Measurements from ENCODE around the gene FITM1. TPM values are rescaled to one million over a fixed set of nuclear protein-coding genes. Genes with fewer than 3 reads are reported as not detected.

Gene FITM1
- total RNA-seq, 1 experiment from 2014 or later = 0.72 TPM

GRCh38 chr14:24115422-24116127 is 14.9 kb upstream of the FITM1 start:
- Histone ChIP-seq H4K20me1 (ENCODE audit: control insufficient read depth, insufficient read depth, insufficient read length) (no peaks in the 10 kb centered on the region), H2BK12ac (ENCODE audit: insufficient read length, low read depth, low read length) (no peak overlapping the region), H3K14ac (ENCODE audit: insufficient read depth, low read length) (no peak overlapping the region), H3K4me1 (ENCODE audit: insufficient read depth, low read length) (no peaks in the 10 kb centered on the region), H2AK5ac (ENCODE audit: insufficient read length, low read length) (no peak overlapping the region), H3T11ph (ENCODE audit: low read length) (no peak overlapping the region), H3K9me3 (ENCODE audit: control insufficient read depth, low read depth, low read length) (no peaks in the 10 kb centered on the region), H4K5ac (ENCODE audit: insufficient read length, low read depth, low read length) (no peak overlapping the region), H3K4ac (ENCODE audit: low read depth, low read length) (no peak overlapping the region), H3K56ac (ENCODE audit: insufficient read length, low read depth, low read length) (no peak overlapping the region), H4K8ac (replicated peaks; ENCODE audit: insufficient read length, low read depth, low read length) (no peak overlapping the region), H3K4me2 (ENCODE audit: insufficient read depth, insufficient read length, low read length) (peak overlapping the region; percentile 79), H2BK5ac (ENCODE audit: insufficient read length, low read length) (no peak overlapping the region), H3K23me2 (ENCODE audit: insufficient read length, low read depth, low read length, poor library complexity, severe bottlenecking) (peaks cover 13% of the 10 kb centered on the region), H3K18ac (ENCODE audit: insufficient read length, low read depth, low read length) (no peak overlapping the region), H3K9ac (ENCODE audit: extremely low read depth, insufficient read length, low read length) (peak overlapping the region; percentile 75), H3K79me2 (ENCODE audit: insufficient read depth, low read length) (no peaks in the 10 kb centered on the region), H2AFZ (ENCODE audit: low read length) (no peak overlapping the region), H3K79me1 (ENCODE audit: insufficient read depth, low read depth, low read length, poor library complexity, severe bottlenecking) (no peaks in the 10 kb centered on the region), H2BK20ac (ENCODE audit: low read depth, low read length, poor library complexity, severe bottlenecking) (no peak overlapping the region), H2BK15ac (ENCODE audit: low read depth, low read length) (no peak overlapping the region), H2BK120ac (ENCODE audit: low read depth, low read length, poor library complexity, severe bottlenecking) (no peak overlapping the region), H4K91ac (ENCODE audit: insufficient read length, low read depth, low read length) (no peak overlapping the region), H3K27ac (ENCODE audit: insufficient read length, low read depth, low read length) (no peak overlapping the region), H3K27me3 (ENCODE audit: insufficient read depth, low read length) (no peaks in the 10 kb centered on the region), H3K23ac (ENCODE audit: insufficient read length, low read depth, low read length) (no peak overlapping the region)
- TF ChIP-seq CTCF (conservative IDR thresholded peaks at IDR 0.05) = no peak
- peaks cover 12 to 15% of the 10 kb centered on the region in 2 experiments for H3K4me1 Mint-ChIP-seq
- H3K27me3 Mint-ChIP-seq (ENCODE audit: low read depth) = peaks cover 3% of the 10 kb centered on the region; the same call in 1 of the 2 replicates
- peak overlapping the region; percentile 93 to 95 for H3K4me3 Mint-ChIP-seq
- peak overlapping the region; percentile 89 to 100 (median 98) for H3K27ac Mint-ChIP-seq
- WGBS (ENCODE audit: extremely low coverage, insufficient read length, low lambda C conversion rate) = no CpG with 5 or more reads among the region's 14 CpGs
- H3K36me3 Mint-ChIP-seq (ENCODE audit: insufficient read depth in 1 of 3, low read depth in 3 of 3) = peaks cover 16 to 46% (median 40%) of the 10 kb centered on the region in 3 experiments; a peak in 6 of 7 replicates
- DNase-seq = no peak
- H3K9me3 Mint-ChIP-seq = no peaks in the 10 kb centered on the region; a peak in 1 of 5 replicates

Data from H9 (cell line).